COLO668 (cell line): ENCODE results near the gene KIZ.
"Not testable (repeated sequence)": the region's sequence is repeated elsewhere in the genome, so short reads cannot be mapped to it uniquely, and the experiment has no call there.

Experiments used
- DNase-seq: peaks from one replicate; lab custom pipeline; 2025; ENCODE audit not compliant: unreplicated experiment; lab: John Stamatoyannopoulos, UW

The KIZ gene

GRCh38 chr20:21136015-21136732, 10.3 kb downstream of the KIZ start:
- no peak for DNase-seq

DNA sequence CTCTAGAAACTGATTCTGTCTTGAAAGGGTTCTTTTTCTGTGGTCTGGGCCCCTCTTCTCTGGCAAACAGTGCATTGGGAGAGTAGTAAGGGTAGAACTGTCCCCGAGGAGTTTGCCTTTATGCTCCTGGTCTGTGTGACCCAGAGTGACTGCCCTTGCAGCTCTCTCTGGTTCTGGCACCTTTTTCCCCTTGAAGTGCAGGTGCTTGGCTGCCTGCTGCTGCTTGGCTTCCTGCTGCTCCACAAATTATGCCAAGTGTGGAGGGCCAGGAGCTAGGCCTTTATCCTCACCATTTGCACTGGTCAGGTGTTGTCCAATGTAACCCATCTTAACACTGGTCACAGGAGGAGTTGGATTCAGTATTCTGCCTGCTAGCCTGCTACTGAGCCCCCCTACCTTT, 11.2 kb downstream of the KIZ start:
- no peak for DNase-seq

GRCh38 chr20:21139881-21140566, 14.1 kb downstream of the KIZ start:
- DNase-seq = no peak

- no peak for DNase-seq
Observed at GRCh38 chr20:21141825-21142224, 15.9 kb downstream of the KIZ start.

GRCh38 chr20:21143194-21143890, 17.5 kb downstream of the KIZ start:
- no peak for DNase-seq

DNA sequence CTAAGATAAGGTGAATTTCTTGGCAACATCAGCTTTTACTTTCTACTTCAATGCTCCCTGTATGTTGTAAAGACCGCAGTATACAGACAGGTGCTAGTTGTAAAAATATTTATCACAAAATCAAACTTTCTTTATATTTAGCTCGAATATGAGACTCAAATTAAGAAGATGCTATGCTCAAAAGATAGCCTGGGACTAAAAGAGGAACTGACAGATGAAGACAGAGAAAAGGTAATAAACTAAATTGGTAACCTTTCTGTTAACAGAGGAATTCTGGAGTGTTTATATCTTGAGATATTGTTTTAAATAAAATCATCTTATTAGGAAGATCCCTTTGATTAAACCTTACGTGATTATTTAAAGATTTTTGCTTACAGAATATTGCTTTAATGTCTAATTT, 19.5 kb downstream of the KIZ start:
- DNase-seq = no peak

DNA sequence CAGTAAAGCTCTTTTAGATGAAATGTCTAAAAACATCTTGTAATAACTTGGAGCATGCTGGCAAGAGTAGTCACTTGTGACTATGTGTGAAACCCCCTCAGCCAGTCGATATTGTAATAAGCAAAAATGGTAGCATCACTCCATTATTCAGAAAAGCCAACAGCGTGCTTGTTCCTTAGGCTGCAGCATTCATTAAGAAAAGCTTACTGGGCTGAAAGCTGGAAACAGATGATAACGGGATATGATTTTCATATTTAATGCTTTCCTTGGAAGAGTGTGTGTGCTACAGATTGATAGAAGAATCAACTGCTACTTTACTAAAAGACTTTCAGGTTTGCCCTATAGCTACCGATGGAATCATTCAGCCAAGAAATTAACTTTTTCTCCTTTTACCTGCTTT, 20.3 kb downstream of the KIZ start:
- DNase-seq = no peak

- no peak for DNase-seq
Observed at GRCh38 chr20:21147593-21147992, 21.7 kb downstream of the KIZ start.

GRCh38 chr20:21149344-21149743, 23.5 kb downstream of the KIZ start:
- DNase-seq = no peak

DNA sequence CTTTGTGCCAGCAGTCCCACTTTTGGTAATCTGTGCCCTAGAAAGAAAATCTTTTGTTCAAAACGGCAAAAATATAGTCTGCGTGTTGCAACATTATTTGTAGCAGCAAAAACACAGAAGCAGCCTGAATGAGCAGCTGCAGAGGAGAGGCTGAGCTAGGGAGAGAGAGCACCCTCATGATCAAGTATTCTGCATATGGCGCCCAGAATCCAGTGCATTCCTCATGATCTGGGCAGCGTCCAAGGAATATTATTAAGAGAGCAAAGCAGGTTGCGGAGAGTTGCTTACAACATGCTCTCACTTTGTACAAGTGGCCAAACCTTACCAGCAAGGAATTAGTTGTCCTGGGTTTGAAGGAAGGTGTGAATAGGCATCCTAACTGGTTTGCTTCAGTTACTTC, 25.9 kb downstream of the KIZ start:
- DNase-seq = no peak

DNA sequence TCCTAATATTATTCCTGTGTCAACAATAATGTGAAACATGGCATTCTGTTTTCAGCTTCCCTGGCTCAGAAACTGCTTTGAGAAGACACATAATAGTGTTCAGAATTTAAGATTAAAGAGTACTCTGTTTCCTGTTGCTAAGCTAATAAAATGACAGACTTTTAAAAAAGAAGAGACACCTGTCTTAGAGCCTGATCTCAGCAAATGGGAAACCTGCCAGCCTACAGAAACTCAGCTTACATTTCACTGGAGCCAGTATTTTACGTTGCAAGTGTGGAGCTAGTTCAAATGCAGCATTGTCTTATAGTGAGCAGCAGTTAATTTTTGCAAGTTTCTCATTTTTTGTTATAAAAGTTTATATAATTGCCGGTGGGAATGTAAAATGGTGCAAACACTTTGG, 28.8 kb downstream of the KIZ start:
- no peak for DNase-seq

DNA sequence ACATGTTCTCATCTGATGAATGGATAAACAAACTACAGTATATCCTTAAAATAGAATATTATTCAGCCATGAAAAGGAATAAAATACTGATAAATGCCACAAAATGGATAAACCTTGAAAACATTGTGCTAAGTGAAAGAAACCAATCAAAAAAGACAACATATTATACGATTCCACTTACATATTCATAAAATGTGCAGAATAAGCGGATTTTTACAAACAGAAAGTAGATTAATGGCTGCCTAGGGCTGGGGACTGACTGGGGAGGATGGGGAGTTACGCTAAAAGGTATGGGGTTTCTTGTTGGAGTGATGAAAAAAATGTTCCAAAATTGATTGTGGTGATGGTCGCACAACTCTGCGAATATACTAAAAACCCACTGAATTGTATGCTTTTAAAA, 29.4 kb downstream of the KIZ start:
- no peak for DNase-seq

- DNase-seq = no peak
Observed at GRCh38 chr20:21156266-21156665, 30.4 kb downstream of the KIZ start.

DNA sequence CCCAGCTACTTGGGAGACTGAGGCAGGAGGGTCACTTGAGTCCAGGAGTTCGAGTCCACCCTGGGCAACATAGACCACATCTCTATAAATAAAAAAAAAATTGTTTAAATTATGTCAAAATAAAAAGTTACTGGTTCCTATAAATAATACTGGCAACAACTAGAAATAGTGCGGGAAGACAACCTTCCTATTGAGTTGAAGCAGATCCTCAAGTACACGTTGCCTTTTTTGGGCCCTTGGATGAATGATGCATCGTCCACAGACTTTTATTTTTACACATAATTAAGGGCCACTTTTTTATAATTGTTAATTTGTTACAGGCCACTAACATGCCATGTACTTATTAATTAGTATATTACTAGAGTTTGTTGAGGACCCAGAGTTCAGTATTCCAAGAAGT, 31.1 kb downstream of the KIZ start:
- DNase-seq = no peak

DNA sequence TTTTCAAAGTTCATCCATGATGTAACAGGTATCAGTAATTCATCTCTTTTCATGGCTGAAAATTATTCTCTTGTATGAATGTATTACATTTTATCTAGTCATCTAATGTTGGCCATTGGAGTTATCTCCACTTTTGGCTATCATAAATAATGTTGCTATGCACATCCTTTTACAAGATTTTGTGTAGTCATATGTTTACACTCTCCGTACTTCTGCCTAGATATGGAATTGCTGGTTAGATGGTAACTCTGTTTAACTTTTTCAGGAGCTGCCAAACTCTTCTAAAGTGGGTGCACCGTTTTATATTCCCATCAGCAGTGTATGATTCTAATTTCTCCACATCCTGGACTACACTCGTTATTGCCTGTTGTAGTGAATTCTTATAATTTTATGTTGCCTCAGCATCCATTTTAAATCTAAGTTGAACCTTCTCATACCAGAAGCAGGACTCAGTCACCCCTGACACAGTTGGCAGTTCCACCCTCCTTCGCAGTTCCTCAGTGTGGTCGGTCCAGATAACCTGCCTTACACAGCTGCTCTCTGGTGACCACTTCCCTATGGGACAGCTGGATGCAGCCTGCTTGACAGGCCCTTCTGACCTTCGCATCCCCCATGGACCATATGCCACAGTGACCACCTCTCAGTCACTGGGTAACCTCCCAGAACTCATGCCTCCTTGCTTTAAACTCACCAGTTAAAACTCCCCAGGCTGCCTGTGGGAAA, 33.9 kb downstream of the KIZ start:
- no peak for DNase-seq

- no peak for DNase-seq
Observed at GRCh38 chr20:21161926-21162325, 36.0 kb downstream of the KIZ start.

DNA sequence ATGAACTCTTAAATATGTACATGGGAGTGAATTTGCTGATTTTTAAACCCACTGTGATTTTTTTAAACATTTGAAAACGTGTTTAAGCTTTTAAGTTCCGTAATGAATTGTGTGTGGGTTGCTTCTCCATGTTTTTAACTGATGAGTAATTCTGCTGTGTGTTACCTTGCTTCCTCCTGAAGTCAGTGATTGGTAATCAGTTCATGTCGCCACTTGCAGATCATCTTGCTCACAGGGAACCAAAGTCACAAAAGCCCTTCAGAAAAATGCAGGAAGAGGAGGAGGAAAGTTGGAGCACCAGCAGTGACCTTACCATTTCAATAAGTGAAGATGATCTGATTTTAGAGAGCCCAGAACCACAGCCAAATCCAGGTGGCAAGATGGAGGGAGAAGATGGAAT, 36.7 kb downstream of the KIZ start:
- no peak for DNase-seq

DNA sequence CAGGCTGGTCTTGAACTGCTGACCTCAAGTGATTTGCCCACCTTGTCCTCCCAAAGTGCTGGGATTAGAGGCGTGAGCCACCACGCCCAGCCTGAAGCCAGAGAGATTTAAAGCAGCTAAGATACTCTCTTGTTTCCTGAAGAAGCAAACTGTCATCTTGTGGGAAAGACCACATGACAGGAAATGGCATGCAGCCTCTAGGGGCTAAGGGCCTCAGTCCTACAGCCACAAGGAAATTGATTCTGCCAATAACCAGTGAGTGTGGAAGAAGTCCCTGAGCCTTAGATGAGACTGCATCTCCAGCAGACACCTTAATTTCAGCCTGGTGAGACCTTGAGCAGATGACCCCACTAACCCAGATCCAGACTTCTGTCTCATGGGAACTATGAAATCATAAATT, 40.9 kb downstream of the KIZ start:
- no peak for DNase-seq

- DNase-seq = no peak
Observed at GRCh38 chr20:21167261-21167660, 41.4 kb downstream of the KIZ start.

DNA sequence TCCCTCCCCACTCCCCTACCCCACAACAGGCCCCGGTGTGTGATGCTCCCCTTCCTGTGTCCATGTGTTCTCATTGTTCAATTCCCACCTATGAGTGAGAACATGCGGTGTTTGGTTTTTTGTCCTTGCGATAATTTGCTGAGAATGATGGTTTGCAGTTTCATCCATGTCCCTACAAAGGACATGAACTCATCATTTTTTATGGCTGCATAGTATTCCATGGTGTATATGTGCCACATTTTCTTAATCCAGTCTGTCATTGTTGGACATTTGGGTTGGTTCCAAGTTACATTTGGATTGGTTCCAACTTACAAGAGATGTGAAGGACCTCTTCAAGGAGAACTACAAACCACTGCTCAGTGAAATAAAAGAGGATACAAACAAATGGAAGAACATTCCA, 42.2 kb downstream of the KIZ start:
- DNase-seq = not testable (repeated sequence)

DNA sequence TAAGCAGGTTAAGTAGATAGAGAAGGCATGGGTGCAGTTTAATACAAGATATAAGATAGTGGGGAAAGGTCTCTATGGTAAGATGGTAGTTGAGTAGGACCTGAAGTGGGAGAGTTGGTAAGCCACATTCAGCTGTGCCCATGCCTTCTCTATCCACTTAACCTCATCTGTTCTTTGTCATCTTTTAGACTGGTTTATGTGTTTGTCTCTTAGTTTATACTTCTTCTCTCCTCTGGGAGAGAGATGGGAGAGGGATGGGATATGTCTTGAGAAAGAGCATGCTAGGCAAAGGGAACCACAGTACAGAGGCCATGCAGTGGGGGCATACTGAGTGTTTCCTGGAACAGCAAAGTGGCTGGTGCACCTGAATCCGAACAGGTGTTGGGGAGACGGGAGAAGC, 46.7 kb downstream of the KIZ start:
- no peak for DNase-seq

DNA sequence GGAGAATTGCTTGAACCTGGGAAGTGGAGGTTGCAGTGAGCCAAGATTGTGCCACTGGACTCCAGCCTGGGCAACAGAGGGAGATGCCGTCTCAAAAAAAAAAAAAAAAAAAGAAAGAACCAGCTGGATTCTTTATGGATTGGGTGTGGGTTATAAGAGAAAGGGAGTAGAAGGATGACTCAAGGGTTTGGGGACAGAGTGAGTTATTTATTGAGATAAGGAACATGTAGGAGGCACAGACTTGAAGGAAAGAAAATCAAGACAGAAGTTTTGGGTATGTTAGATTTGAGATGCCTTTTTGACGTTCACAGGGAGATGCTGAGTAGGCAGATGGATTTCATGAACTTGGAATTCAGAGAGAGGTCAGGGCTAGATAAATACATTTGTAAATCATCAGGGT, 47.6 kb downstream of the KIZ start:
- no peak for DNase-seq
